ENCODE data around the gene MAP7D1.
A peak's percentile ranks its signal among the peaks of the same experiment; 100 is the strongest.
"Not testable (repeated sequence)": the region's sequence is repeated elsewhere in the genome, so short reads cannot be mapped to it uniquely, and the experiment has no call there.

Gene MAP7D1

GRCh38 chr1:36172017-36172747 lies 16.2 kb downstream of the MAP7D1 start:
- DNase-seq, result no peak

GRCh38 chr1:36172983-36173382 lies 17.0 kb downstream of the MAP7D1 start:
- DNase-seq, result no peak

- DNase-seq, result no peak
Measured at GRCh38 chr1:36174713-36175112, 18.8 kb downstream of the MAP7D1 start.

GRCh38 chr1:36175137-36176095 lies 19.5 kb downstream of the MAP7D1 start:
- DNase-seq, result peak; percentile 24 to 40

- DNase-seq, result no peak
Measured at GRCh38 chr1:36176106-36176949, 20.4 kb downstream of the MAP7D1 start.

- no peak for DNase-seq
Measured at GRCh38 chr1:36177589-36178431, 21.9 kb downstream of the MAP7D1 start.

GRCh38 chr1:36178471-36179219 lies 22.7 kb downstream of the MAP7D1 start:
- no peak for DNase-seq

GRCh38 chr1:36179220-36179600 lies 23.2 kb downstream of the MAP7D1 start:
- no peak for DNase-seq

GRCh38 chr1:36182734-36183133 lies 26.8 kb downstream of the MAP7D1 start:
- DNase-seq, result no peak

- DNase-seq, result no peak
Measured at GRCh38 chr1:36183309-36183856, 27.4 kb downstream of the MAP7D1 start.

GRCh38 chr1:36187800-36188593 lies 32.0 kb downstream of the MAP7D1 start:
- peak; percentile 89 to 90 for DNase-seq

GRCh38 chr1:36196805-36197204 lies 40.8 kb downstream of the MAP7D1 start:
- not testable (repeated sequence) for DNase-seq

- no peak for DNase-seq
Measured at GRCh38 chr1:36198641-36199040, 42.7 kb downstream of the MAP7D1 start.

GRCh38 chr1:36199934-36200741 lies 44.2 kb downstream of the MAP7D1 start:
- no peak for DNase-seq

GRCh38 chr1:36203027-36203553 lies 47.1 kb downstream of the MAP7D1 start:
- DNase-seq, result no peak

- peak in 1 of 2 donors; percentile 55 for DNase-seq
Measured at GRCh38 chr1:36203554-36204346, 47.8 kb downstream of the MAP7D1 start.

GRCh38 chr1:36204347-36204909 lies 48.5 kb downstream of the MAP7D1 start:
- DNase-seq, result no peak

All from CD4-positive, alpha-beta T cell treated with Interleukin-4 for 1 hour (primary cell).